Measurements from ENCODE around the gene CLEC17A. TPM values are rescaled to one million over a fixed set of nuclear protein-coding genes. Genes with fewer than 3 reads are reported as not detected.

The CLEC17A gene
- total RNA-seq, 8 experiments from 2014 or later: 0.05 TPM; not detected in 7

- Histone ChIP-seq H3K27ac (no peak overlapping the region), H3K4me1 (replicated peaks in 1 of 2) (no peaks in the 10 kb centered on the region), H3K4me3 (no peak overlapping the region)
- WGBS, 10 experiments: 2 to 62% (median 29%) methylated on average over 4 of the region's 4 CpGs
- no peak for ATAC-seq (replicated peaks in 6 of 8)
- in situ Hi-C loops (cut with MboI; ENCODE audit: low pct_unique_long_range_greater_than_20kb in 2 of 9, low sequenced_read_pairs in 9 of 9, unreplicated experiment in 9 of 9): no loop called here
Measured at GRCh38 chr19:14649020-14649419, 66.1 kb downstream of the CLEC17A start.

- ATAC-seq (replicated peaks in 6 of 8): no peak
- H3K4me1 ChIP-seq (replicated peaks in 1 of 2): no peaks in the 10 kb centered on the region
- in situ Hi-C loops (cut with MboI; ENCODE audit: low pct_unique_long_range_greater_than_20kb in 2 of 9, low sequenced_read_pairs in 9 of 9, unreplicated experiment in 9 of 9): no loop called here
- WGBS, 10 experiments: 0 to 54% (median 39%) methylated on average over 1 to 2 of the region's 2 CpGs
- H3K27ac ChIP-seq: no peak overlapping the region
- no peak overlapping the region for H3K4me3 ChIP-seq
Measured at GRCh38 chr19:14650161-14650560, 67.3 kb downstream of the CLEC17A start.

GRCh38 chr19:14654786-14655560 lies 72.1 kb downstream of the CLEC17A start:
- no peak for ATAC-seq (replicated peaks in 6 of 8)
- Histone ChIP-seq H3K27ac (no peak overlapping the region), H3K4me1 (replicated peaks in 1 of 2) (no peaks in the 10 kb centered on the region), H3K4me3 (no peak overlapping the region)
- WGBS, 10 experiments: 0 to 85% (median 30%) methylated on average over 2 to 7 of the region's 7 CpGs; no CpG with 5 or more reads in 1 of the 10 experiments
- in situ Hi-C loops (cut with MboI; ENCODE audit: low pct_unique_long_range_greater_than_20kb in 2 of 9, low sequenced_read_pairs in 9 of 9, unreplicated experiment in 9 of 9): no loop called here

GRCh38 chr19:14655726-14656125 lies 72.8 kb downstream of the CLEC17A start:
- 15 to 100% (median 63%) methylated on average over 1 to 9 of the region's 11 CpGs; no CpG with 5 or more reads in 2 of the 10 experiments for WGBS, 10 experiments
- no peak for ATAC-seq (replicated peaks in 6 of 8)
- in situ Hi-C loops (cut with MboI; ENCODE audit: low pct_unique_long_range_greater_than_20kb in 2 of 9, low sequenced_read_pairs in 9 of 9, unreplicated experiment in 9 of 9): no loop called here
- Histone ChIP-seq H3K4me3 (no peak overlapping the region), H3K27ac (no peak overlapping the region), H3K4me1 (replicated peaks in 1 of 2) (no peaks in the 10 kb centered on the region)

- H3K27ac ChIP-seq: no peak overlapping the region
- no peaks in the 10 kb centered on the region for H3K4me1 ChIP-seq (replicated peaks in 1 of 2)
- 4 to 76% (median 49%) methylated on average over 1 to 6 of the region's 6 CpGs for WGBS, 10 experiments
- ATAC-seq (replicated peaks in 6 of 8): no peak
- in situ Hi-C loops (cut with MboI; ENCODE audit: low pct_unique_long_range_greater_than_20kb in 2 of 9, low sequenced_read_pairs in 9 of 9, unreplicated experiment in 9 of 9): no loop called here
- no peak overlapping the region for H3K4me3 ChIP-seq
Measured at GRCh38 chr19:14659874-14660489, 77.1 kb downstream of the CLEC17A start.

- ATAC-seq (replicated peaks in 6 of 8): no peak
- Histone ChIP-seq H3K4me3 (no peak overlapping the region), H3K4me1 (replicated peaks in 1 of 2) (no peaks in the 10 kb centered on the region), H3K27ac (no peak overlapping the region)
- WGBS, 10 experiments: 24 to 83% (median 59%) methylated on average over 1 to 12 of the region's 12 CpGs; no CpG with 5 or more reads in 1 of the 10 experiments
- in situ Hi-C loops (cut with MboI; ENCODE audit: low pct_unique_long_range_greater_than_20kb in 2 of 9, low sequenced_read_pairs in 9 of 9, unreplicated experiment in 9 of 9): no loop called here
Measured at GRCh38 chr19:14661372-14661924, 78.6 kb downstream of the CLEC17A start.

Other genes with a start within 250 kb of the CLEC17A start
- gene ADGRE5, start 201.6 kb upstream of the CLEC17A start, total RNA-seq: 10 to 100 TPM in 3 of 8 experiments, 1 to 10 TPM in 2, under 1 TPM in 3; 0.63 to 33.8 (median 1.5) TPM
- 100 to 1,000 TPM in 1 of 8 experiments, 10 to 100 TPM in 7; 25.7 to 134 (median 58.3) TPM for gene DDX39A, start 163.7 kb upstream of the CLEC17A start, total RNA-seq
- gene PKN1, start 149.8 kb upstream of the CLEC17A start, total RNA-seq: 10 to 100 TPM; 37.6 to 69.3 (median 56.0) TPM
- gene PTGER1, start 107.7 kb upstream of the CLEC17A start, total RNA-seq: under 1 TPM in 2 of 8 experiments, not detected in 6; 0.11 to 0.24 TPM
- 10 to 100 TPM; 28.7 to 92.0 (median 49.2) TPM for gene GIPC1, start 87.0 kb upstream of the CLEC17A start, total RNA-seq
- gene DNAJB1, start 64.7 kb upstream of the CLEC17A start, total RNA-seq: 100 to 1,000 TPM in 3 of 8 experiments, 10 to 100 TPM in 5; 36.7 to 113 (median 72.8) TPM
- gene TECR, start 53.5 kb upstream of the CLEC17A start, total RNA-seq: 100 to 1,000 TPM in 4 of 8 experiments, 10 to 100 TPM in 4; 67.6 to 145 (median 97.3) TPM
- 100 to 1,000 TPM; 232 to 333 (median 277) TPM for gene NDUFB7, start 11.0 kb upstream of the CLEC17A start, total RNA-seq
- under 1 TPM in 1 of 8 experiments, not detected in 7; 0.13 TPM for gene ADGRE3, start 91.8 kb downstream of the CLEC17A start, total RNA-seq
- 10 to 100 TPM in 6 of 8 experiments, 1 to 10 TPM in 2; 9.5 to 27.8 (median 19.8) TPM for gene ZNF333, start 107.0 kb downstream of the CLEC17A start, total RNA-seq
- gene ADGRE2, start 195.5 kb downstream of the CLEC17A start, total RNA-seq: 1 to 10 TPM in 2 of 8 experiments, under 1 TPM in 5, not detected in 1; 0.09 to 3.7 (median 0.33) TPM